OCI-LY7 (cell line): ENCODE results near the gene PRDM12.

Experiments used
- CTCF ChIP-seq: fragments of 200-600 bp; sonication (generic); conservative IDR thresholded peaks from 2 replicates; pipeline ENCODE4 v1.5.1; 2014; ENCODE audit warnings: mild to moderate bottlenecking, antibody characterized with exemption, low read length, moderate library complexity, mixed read lengths
- EZH2phosphoT487 ChIP-seq: fragments of 200-600 bp; sonication (generic); IDR thresholded peaks from 2 replicates; pipeline ENCODE4 v1.6.1; 2018; ENCODE audit warnings: low read depth, borderline replicate concordance, mild to moderate bottlenecking, mixed run types, antibody characterized with exemption, low read length, moderate library complexity, mixed read lengths

- no peak for TF ChIP-seq CTCF
- TF ChIP-seq EZH2phosphoT487, result no peak
Measured at GRCh38 chr9:130635306-130635705, 29.1 kb upstream of the PRDM12 start.
